ENCODE results near the gene KLK10. TPM values are rescaled to one million over a fixed set of nuclear protein-coding genes. Genes with fewer than 3 reads are reported as not detected.
A peak's percentile ranks its signal among the peaks of the same experiment; 100 is the strongest.

Gene KLK10
- total RNA-seq, 4 donors from 2014 or later, result 0.63 TPM; not detected in 3

DNA sequence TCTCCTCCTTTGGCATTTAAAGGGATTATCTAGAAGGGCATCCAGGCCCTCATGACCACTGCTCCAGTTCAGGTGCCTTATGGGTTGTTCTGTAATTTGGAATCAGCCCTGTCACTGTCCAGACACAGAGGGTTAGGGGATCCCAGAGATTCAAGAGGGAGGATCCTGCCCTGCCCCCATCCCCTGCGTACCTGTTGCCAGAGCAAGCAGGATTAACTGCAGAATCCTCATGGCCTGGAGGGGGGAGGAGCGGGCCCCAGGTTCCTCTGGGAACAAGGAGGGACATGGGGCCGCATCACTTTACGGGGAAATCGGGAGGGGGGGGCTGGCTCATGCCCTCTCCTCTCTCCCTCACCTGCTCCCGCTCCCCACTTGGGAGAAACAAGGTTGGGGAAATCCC is 5.9 kb upstream of the KLK10 start:
- no peak for TF ChIP-seq POLR2A (IDR thresholded peaks at IDR 0.05)
- TF ChIP-seq, protein P1, sequence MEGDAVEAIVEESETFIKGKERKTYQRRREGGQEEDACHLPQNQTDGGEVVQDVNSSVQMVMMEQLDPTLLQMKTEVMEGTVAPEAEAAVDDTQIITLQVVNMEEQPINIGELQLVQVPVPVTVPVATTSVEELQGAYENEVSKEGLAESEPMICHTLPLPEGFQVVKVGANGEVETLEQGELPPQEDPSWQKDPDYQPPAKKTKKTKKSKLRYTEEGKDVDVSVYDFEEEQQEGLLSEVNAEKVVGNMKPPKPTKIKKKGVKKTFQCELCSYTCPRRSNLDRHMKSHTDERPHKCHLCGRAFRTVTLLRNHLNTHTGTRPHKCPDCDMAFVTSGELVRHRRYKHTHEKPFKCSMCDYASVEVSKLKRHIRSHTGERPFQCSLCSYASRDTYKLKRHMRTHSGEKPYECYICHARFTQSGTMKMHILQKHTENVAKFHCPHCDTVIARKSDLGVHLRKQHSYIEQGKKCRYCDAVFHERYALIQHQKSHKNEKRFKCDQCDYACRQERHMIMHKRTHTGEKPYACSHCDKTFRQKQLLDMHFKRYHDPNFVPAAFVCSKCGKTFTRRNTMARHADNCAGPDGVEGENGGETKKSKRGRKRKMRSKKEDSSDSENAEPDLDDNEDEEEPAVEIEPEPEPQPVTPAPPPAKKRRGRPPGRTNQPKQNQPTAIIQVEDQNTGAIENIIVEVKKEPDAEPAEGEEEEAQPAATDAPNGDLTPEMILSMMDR (IDR thresholded peaks at IDR 0.05), result no peak
- no peak overlapping the region for H3K27ac ChIP-seq
- H3K4me1 ChIP-seq, result peaks cover 0 to 3% of the 10 kb centered on the region in 2 donors
- H3K4me3 ChIP-seq (replicated peaks in 1 of 3), result no peak overlapping the region
- intact Hi-C loops (cut with DNase I), result no loop called here
- no peaks in the 10 kb centered on the region for H3K36me3 ChIP-seq
- WGBS, 2 donors, result 56 to 82% methylated on average over 3 to 5 of the region's 6 CpGs
- no peak for DNase-seq
- H3K27me3 ChIP-seq, result no peaks in the 10 kb centered on the region
- no peaks in the 10 kb centered on the region for H3K9me3 ChIP-seq

GRCh38 chr19:51024924-51025323 is 5.4 kb upstream of the KLK10 start:
- TF ChIP-seq, protein P1 (IDR thresholded peaks at IDR 0.05), result no peak
- no peak for TF ChIP-seq POLR2A (IDR thresholded peaks at IDR 0.05)
- H3K27me3 ChIP-seq, result no peaks in the 10 kb centered on the region
- no peaks in the 10 kb centered on the region for H3K9me3 ChIP-seq
- H3K4me3 ChIP-seq (replicated peaks in 1 of 3), result no peak overlapping the region
- no peak overlapping the region for H3K27ac ChIP-seq
- H3K4me1 ChIP-seq, result peaks cover 0 to 3% of the 10 kb centered on the region in 2 donors
- 27 to 35% methylated on average over 5 of the region's 5 CpGs for WGBS, 2 donors
- no peaks in the 10 kb centered on the region for H3K36me3 ChIP-seq
- DNase-seq, result no peak
- intact Hi-C loops (cut with DNase I), result loop anchor here (5.0 kb wide), 1 partner anchor 72 kb away; no protein-coding TSS in a partner anchor

GRCh38 chr19:51023946-51024345 is 4.4 kb upstream of the KLK10 start:
- Histone ChIP-seq H3K4me3 (replicated peaks in 1 of 3) (no peak overlapping the region), H3K27me3 (peaks cover 4% of the 10 kb centered on the region), H3K27ac (no peak overlapping the region), H3K36me3 (no peaks in the 10 kb centered on the region), H3K4me1 (peaks cover 2 to 9% of the 10 kb centered on the region in 2 donors), H3K9me3 (no peaks in the 10 kb centered on the region)
- no peak for DNase-seq
- intact Hi-C loops (cut with DNase I), result loop anchor here (5.0 kb wide), 1 partner anchor 73 kb away; no protein-coding TSS in a partner anchor
- TF ChIP-seq, protein P1 (IDR thresholded peaks at IDR 0.05), result no peak
- TF ChIP-seq POLR2A (IDR thresholded peaks at IDR 0.05), result no peak
- 62 to 78% methylated on average over 11 of the region's 11 CpGs for WGBS, 2 donors

GRCh38 chr19:51022526-51022925 is 3.0 kb upstream of the KLK10 start:
- no peak overlapping the region for H3K4me3 ChIP-seq (replicated peaks in 1 of 3)
- no peaks in the 10 kb centered on the region for H3K36me3 ChIP-seq
- intact Hi-C loops (cut with DNase I), result loop anchor here (5.0 kb wide), 1 partner anchor 75 kb away; no protein-coding TSS in a partner anchor
- no peak overlapping the region for H3K27ac ChIP-seq
- no peak for TF ChIP-seq POLR2A (IDR thresholded peaks at IDR 0.05)
- TF ChIP-seq, protein P1 (IDR thresholded peaks at IDR 0.05), result no peak
- 66 to 70% methylated on average over 14 of the region's 14 CpGs for WGBS, 2 donors
- H3K4me1 ChIP-seq, result peaks cover 5 to 13% of the 10 kb centered on the region in 2 donors
- no peaks in the 10 kb centered on the region for H3K9me3 ChIP-seq
- H3K27me3 ChIP-seq, result peaks cover 12% of the 10 kb centered on the region
- no peak for DNase-seq

DNA sequence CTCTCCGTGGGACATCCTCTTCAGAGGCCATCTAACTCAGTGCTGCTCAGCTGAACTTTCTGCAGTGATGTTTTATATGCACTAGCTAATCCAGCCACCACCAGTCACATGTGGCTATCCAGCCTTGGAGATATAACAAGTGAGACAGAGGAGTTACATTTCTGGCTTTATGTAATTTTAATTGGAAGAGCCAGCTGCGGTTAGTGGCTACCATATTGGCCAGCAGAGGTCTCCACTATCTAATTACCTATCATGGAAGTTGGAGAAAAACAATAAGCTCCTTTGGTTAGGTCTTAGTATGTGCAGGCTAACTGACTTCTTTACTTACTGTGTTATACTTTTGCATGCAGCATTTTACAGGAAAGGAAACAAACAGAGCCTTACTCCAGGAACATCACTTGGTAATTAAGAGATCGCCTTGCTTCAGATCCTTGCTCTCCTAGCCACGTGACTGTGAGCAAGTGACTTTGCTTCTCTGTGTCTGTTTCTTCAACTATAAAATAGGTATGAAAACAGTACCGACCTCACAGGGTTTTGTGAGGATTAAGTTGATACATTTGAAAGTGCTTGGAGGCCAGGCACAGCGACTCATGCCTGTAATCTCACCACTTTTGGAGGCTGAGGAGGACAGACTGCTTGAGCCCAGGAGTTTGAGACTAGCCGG is 1.6 kb upstream of the KLK10 start:
- H3K36me3 ChIP-seq, result no peaks in the 10 kb centered on the region
- DNase-seq, result peak; percentile 14 to 18
- intact Hi-C loops (cut with DNase I), result loop anchor here (5.0 kb wide), 1 partner anchor 76 kb away; no protein-coding TSS in a partner anchor
- peaks cover 24% of the 10 kb centered on the region for H3K27me3 ChIP-seq
- 19 to 28% methylated on average over 7 of the region's 7 CpGs for WGBS, 2 donors
- H3K9me3 ChIP-seq, result no peaks in the 10 kb centered on the region
- H3K4me3 ChIP-seq (replicated peaks in 1 of 3), result no peak overlapping the region
- peaks cover 5 to 20% of the 10 kb centered on the region in 2 donors for H3K4me1 ChIP-seq
- TF ChIP-seq, protein P1 (IDR thresholded peaks at IDR 0.05), result peak in 5 of 6 experiments; percentile 24 to 68 (median 65)
- TF ChIP-seq POLR2A (IDR thresholded peaks at IDR 0.05), result no peak
- H3K27ac ChIP-seq, result no peak overlapping the region

Data from thyroid gland (tissue), 4 donors.